ENCODE measurements around the gene SH2D2A. TPM values are rescaled to one million over a fixed set of nuclear protein-coding genes. Genes with fewer than 3 reads are reported as not detected.

SH2D2A gene
- total RNA-seq, 2 experiments from 2014 or later: 2.1 to 5.8 TPM

DNA sequence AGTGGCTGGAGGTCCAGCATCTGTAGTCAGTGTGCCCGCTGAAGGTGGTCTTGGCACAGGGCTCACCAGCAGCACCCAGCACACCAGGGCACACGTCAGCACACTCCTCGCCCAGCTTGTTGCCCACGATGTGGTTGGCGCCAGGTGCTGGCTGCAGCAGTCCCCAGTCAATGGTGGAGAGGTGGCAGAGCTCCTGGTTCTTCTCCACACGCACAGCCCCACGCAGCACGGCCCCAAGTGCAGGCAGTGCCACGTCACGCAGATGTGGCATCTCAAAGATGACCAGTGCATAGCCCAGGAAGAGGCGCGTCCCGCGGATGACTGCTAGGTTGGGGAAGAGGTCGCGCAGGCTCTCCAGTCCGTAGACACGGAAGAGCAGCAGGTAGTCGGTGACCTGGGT is 37.1 kb upstream of the SH2D2A start:
- Histone ChIP-seq H3K27ac (ENCODE audit: low read depth, low read length, poor library complexity, severe bottlenecking) (no peak overlapping the region), H3K4me2 (ENCODE audit: low read length) (no peak overlapping the region), H3K4me1 (ENCODE audit: insufficient read depth, low read length, poor library complexity, severe bottlenecking) (no peaks in the 10 kb centered on the region), H3K9me2 (ENCODE audit: insufficient read depth, low read length) (no peaks in the 10 kb centered on the region), H3K4me3 (ENCODE audit: low read depth, low read length, poor library complexity, severe bottlenecking) (no peak overlapping the region), H2AFZ (ENCODE audit: low read length) (no peak overlapping the region), H3K36me3 (ENCODE audit: insufficient read depth, low read length) (no peaks in the 10 kb centered on the region), H4K20me1 (ENCODE audit: insufficient read depth, low read length) (no peaks in the 10 kb centered on the region), H3K79me2 (ENCODE audit: insufficient read depth, low read depth, low read length) (no peaks in the 10 kb centered on the region), H3K9me3 (ENCODE audit: low read length) (no peaks in the 10 kb centered on the region)
- TF ChIP-seq EZH2phosphoT487 (IDR thresholded peaks at IDR 0.05; ENCODE audit: borderline replicate concordance, low read depth, low read length): no peak
- TF ChIP-seq, protein P1, sequence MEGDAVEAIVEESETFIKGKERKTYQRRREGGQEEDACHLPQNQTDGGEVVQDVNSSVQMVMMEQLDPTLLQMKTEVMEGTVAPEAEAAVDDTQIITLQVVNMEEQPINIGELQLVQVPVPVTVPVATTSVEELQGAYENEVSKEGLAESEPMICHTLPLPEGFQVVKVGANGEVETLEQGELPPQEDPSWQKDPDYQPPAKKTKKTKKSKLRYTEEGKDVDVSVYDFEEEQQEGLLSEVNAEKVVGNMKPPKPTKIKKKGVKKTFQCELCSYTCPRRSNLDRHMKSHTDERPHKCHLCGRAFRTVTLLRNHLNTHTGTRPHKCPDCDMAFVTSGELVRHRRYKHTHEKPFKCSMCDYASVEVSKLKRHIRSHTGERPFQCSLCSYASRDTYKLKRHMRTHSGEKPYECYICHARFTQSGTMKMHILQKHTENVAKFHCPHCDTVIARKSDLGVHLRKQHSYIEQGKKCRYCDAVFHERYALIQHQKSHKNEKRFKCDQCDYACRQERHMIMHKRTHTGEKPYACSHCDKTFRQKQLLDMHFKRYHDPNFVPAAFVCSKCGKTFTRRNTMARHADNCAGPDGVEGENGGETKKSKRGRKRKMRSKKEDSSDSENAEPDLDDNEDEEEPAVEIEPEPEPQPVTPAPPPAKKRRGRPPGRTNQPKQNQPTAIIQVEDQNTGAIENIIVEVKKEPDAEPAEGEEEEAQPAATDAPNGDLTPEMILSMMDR (conservative IDR thresholded peaks at IDR 0.05; ENCODE audit: low read length): no peak
- ChIA-PET CTCF (ENCODE audit: unreplicated experiment) (no interaction called here), POLR2A (interaction anchor here (0.7 kb wide), 1 partner anchor 57 kb away, joined by 3 read pairs; no protein-coding TSS in a partner anchor)
- DNase-seq (ENCODE audit: low spot score): no peak
- intact Hi-C loops (cut with micrococcal nuclease; ENCODE audit: unreplicated experiment): no loop called here
- BruUV-seq (replicated peaks): no TSS peak

DNA sequence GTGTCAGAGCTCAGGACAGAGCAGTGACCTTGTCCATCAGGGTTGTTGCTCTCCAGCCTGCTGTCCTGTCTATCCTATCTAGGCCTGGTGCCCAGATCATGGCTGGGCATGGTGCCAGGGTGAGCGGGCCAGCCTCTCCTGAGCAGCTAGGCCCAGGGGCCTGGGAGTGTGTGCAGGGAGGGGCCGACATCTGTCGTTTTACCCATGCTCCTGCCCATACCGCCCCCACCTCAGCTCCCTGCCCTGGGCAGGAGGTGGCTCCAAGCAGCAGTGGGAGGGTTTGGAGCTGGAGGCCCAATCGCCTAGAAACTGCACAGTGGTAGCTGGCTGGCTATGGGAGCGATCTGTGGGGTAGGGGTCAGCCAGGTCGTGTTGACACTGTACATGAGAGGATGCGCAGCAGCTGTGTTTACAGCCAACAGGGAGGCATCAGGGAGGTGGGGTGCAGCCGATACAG is 35.8 kb upstream of the SH2D2A start:
- Histone ChIP-seq H3K4me3 (ENCODE audit: low read depth, low read length, poor library complexity, severe bottlenecking) (no peak overlapping the region), H3K36me3 (ENCODE audit: insufficient read depth, low read length) (no peaks in the 10 kb centered on the region), H4K20me1 (ENCODE audit: insufficient read depth, low read length) (no peaks in the 10 kb centered on the region), H3K9me3 (ENCODE audit: low read length) (no peaks in the 10 kb centered on the region), H3K27ac (ENCODE audit: low read depth, low read length, poor library complexity, severe bottlenecking) (no peak overlapping the region), H3K4me2 (ENCODE audit: low read length) (no peak overlapping the region), H3K4me1 (ENCODE audit: insufficient read depth, low read length, poor library complexity, severe bottlenecking) (no peaks in the 10 kb centered on the region), H2AFZ (ENCODE audit: low read length) (no peak overlapping the region), H3K9me2 (ENCODE audit: insufficient read depth, low read length) (no peaks in the 10 kb centered on the region), H3K79me2 (ENCODE audit: insufficient read depth, low read depth, low read length) (no peaks in the 10 kb centered on the region)
- BruUV-seq (replicated peaks): no TSS peak
- ChIA-PET CTCF (ENCODE audit: unreplicated experiment) (no interaction called here), POLR2A (no interaction called here)
- no peak for DNase-seq (ENCODE audit: low spot score)
- intact Hi-C loops (cut with micrococcal nuclease; ENCODE audit: unreplicated experiment): no loop called here
- no peak for TF ChIP-seq EZH2phosphoT487 (IDR thresholded peaks at IDR 0.05; ENCODE audit: borderline replicate concordance, low read depth, low read length)

DNA sequence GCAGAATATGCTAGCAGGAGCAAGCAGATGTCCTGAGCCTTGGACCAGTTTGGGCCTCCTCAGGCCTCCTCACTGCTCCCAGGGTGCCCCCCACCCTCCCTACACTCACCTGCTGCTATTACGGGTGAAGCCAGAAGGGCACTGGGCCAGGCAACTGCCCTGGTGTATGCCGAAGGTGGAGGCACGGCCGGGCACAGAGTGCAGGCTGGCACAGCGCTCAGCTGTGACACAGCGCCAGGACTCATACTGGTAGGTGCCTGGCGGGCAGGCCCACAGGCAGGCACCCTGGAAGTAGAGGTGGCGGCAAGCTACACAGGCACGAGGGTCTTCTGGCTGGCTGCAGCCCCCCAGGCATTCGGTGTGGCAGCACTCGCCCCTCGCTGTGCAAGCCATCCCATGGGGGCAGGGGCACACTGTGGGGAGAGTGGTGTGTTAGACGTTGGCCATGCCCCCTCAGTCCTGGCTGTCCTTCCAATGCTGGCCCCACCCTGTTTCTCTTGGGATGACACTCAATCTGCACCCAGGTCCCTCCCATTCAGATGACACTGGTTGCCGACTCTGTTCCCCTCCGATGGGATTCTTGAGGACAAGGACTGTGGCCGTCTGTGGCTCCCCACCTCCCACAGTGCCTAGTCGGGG is 35.2 kb upstream of the SH2D2A start:
- no peaks in the 10 kb centered on the region for H4K20me1 ChIP-seq (ENCODE audit: insufficient read depth, low read length)
- H3K9me3 ChIP-seq (ENCODE audit: low read length): no peaks in the 10 kb centered on the region
- ChIA-PET POLR2A (no interaction called here), CTCF (ENCODE audit: unreplicated experiment) (no interaction called here)
- intact Hi-C loops (cut with micrococcal nuclease; ENCODE audit: unreplicated experiment): no loop called here
- H3K4me1 ChIP-seq (ENCODE audit: insufficient read depth, low read length, poor library complexity, severe bottlenecking): no peaks in the 10 kb centered on the region
- H3K4me3 ChIP-seq (ENCODE audit: low read depth, low read length, poor library complexity, severe bottlenecking): no peak overlapping the region
- H2AFZ ChIP-seq (ENCODE audit: low read length): no peak overlapping the region
- H3K27ac ChIP-seq (ENCODE audit: low read depth, low read length, poor library complexity, severe bottlenecking): no peak overlapping the region
- no peaks in the 10 kb centered on the region for H3K79me2 ChIP-seq (ENCODE audit: insufficient read depth, low read depth, low read length)
- no peak overlapping the region for H3K4me2 ChIP-seq (ENCODE audit: low read length)
- no TSS peak for BruUV-seq (replicated peaks)
- no peaks in the 10 kb centered on the region for H3K9me2 ChIP-seq (ENCODE audit: insufficient read depth, low read length)
- H3K36me3 ChIP-seq (ENCODE audit: insufficient read depth, low read length): no peaks in the 10 kb centered on the region
- DNase-seq (ENCODE audit: low spot score): no peak
- no peak for TF ChIP-seq EZH2phosphoT487 (IDR thresholded peaks at IDR 0.05; ENCODE audit: borderline replicate concordance, low read depth, low read length)
- TF ChIP-seq, protein P1 (conservative IDR thresholded peaks at IDR 0.05; ENCODE audit: low read length): no peak
